ENCODE data around the gene MED13. TPM values are rescaled to one million over a fixed set of nuclear protein-coding genes. Genes with fewer than 3 reads are reported as not detected.

The MED13 gene
- total RNA-seq, 4 donors from 2014 or later, result 24.3 to 69.0 (median 51.0) TPM

- intact Hi-C loops (cut with DNase I), result no loop called here
- no peak overlapping the region for H3K4me3 ChIP-seq
- DNase-seq, result no peak
- H3K9me3 ChIP-seq, result no peaks in the 10 kb centered on the region
- no peaks in the 10 kb centered on the region for H3K36me3 ChIP-seq
- H3K4me1 ChIP-seq, result no peaks in the 10 kb centered on the region
- peaks cover 0 to 7% (median 0%) of the 10 kb centered on the region in 4 donors for H3K27me3 ChIP-seq
- no peak for TF ChIP-seq POLR2A (IDR thresholded peaks at IDR 0.05)
- TF ChIP-seq, protein P1, sequence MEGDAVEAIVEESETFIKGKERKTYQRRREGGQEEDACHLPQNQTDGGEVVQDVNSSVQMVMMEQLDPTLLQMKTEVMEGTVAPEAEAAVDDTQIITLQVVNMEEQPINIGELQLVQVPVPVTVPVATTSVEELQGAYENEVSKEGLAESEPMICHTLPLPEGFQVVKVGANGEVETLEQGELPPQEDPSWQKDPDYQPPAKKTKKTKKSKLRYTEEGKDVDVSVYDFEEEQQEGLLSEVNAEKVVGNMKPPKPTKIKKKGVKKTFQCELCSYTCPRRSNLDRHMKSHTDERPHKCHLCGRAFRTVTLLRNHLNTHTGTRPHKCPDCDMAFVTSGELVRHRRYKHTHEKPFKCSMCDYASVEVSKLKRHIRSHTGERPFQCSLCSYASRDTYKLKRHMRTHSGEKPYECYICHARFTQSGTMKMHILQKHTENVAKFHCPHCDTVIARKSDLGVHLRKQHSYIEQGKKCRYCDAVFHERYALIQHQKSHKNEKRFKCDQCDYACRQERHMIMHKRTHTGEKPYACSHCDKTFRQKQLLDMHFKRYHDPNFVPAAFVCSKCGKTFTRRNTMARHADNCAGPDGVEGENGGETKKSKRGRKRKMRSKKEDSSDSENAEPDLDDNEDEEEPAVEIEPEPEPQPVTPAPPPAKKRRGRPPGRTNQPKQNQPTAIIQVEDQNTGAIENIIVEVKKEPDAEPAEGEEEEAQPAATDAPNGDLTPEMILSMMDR (IDR thresholded peaks at IDR 0.05), result no peak
- no peak overlapping the region for H3K27ac ChIP-seq
Measured at GRCh38 chr17:62101090-62101489, 36.0 kb upstream of the MED13 start.

GRCh38 chr17:62100055-62100454 lies 35.0 kb upstream of the MED13 start:
- Histone ChIP-seq H3K9me3 (no peaks in the 10 kb centered on the region), H3K4me3 (no peak overlapping the region), H3K4me1 (no peaks in the 10 kb centered on the region), H3K36me3 (no peaks in the 10 kb centered on the region), H3K27ac (no peak overlapping the region), H3K27me3 (no peaks in the 10 kb centered on the region)
- 82 to 100% methylated on average over 1 of the region's 1 CpG for WGBS, 2 donors
- intact Hi-C loops (cut with DNase I), result no loop called here
- DNase-seq, result no peak
- TF ChIP-seq, protein P1 (IDR thresholded peaks at IDR 0.05), result no peak
- TF ChIP-seq POLR2A (IDR thresholded peaks at IDR 0.05), result no peak

DNA sequence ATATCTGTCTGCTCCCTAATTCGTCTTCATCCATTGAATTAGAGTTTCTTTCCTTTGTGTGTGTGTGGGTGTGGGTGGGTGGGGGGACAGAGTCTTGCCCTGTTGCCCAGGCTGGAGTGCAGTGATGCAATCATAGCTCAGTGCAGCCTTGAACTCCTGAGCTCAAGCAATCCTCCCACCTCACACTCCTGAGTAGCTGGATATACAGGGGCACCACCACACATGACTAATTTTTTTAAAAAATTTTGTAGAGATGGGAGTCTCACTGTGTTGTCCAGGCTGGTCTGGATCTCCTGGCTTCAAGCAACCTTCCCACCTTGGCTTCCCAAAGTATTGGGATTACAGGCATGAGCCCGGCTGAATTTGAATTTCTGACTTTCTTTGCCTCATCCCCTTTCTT lies 34.5 kb upstream of the MED13 start:
- H3K4me3 ChIP-seq, result no peak overlapping the region
- no peak overlapping the region for H3K27ac ChIP-seq
- peaks cover 0 to 2% (median 0%) of the 10 kb centered on the region in 3 donors for H3K4me1 ChIP-seq
- TF ChIP-seq, protein P1 (IDR thresholded peaks at IDR 0.05), result no peak
- TF ChIP-seq POLR2A (IDR thresholded peaks at IDR 0.05), result no peak
- 80% methylated on average over 2 of the region's 2 CpGs for WGBS, 2 donors
- H3K27me3 ChIP-seq, result no peaks in the 10 kb centered on the region
- no peaks in the 10 kb centered on the region for H3K36me3 ChIP-seq
- no peaks in the 10 kb centered on the region for H3K9me3 ChIP-seq
- DNase-seq, result no peak
- intact Hi-C loops (cut with DNase I), result no loop called here

DNA sequence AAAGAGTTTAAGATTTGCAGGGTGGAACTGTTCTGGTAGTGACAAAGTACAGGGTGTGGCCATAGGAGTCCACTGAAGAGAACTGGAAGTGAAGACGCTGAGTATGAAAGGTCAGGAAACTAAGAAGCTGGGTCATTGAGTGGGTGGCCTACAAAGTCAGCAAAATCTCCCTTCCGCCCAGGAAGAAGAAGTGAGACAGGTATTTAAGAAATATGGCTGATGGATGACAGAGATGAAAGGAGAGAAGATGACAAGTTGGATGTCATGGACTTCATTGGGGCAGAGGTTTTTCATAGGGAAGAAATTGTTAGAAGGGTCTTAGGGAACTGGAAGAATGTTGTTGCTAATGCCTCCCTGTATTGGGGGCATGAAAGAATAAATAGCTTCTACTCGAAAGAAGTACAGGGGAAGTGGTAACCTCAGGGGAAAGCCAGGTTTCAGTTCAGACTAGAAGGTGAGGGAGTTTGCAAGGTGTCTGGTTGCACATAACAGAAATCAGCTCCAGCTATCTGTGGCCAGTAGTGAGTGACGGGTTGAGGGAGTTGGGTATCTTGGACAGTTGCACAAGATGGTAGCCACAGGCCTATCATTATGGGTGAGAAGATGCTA lies 33.6 kb upstream of the MED13 start:
- no peak overlapping the region for H3K4me3 ChIP-seq
- H3K4me1 ChIP-seq, result peaks cover 0 to 10% (median 3%) of the 10 kb centered on the region in 3 donors
- 69 to 90% methylated on average over 4 of the region's 4 CpGs for WGBS, 2 donors
- intact Hi-C loops (cut with DNase I), result no loop called here
- no peaks in the 10 kb centered on the region for H3K36me3 ChIP-seq
- no peak overlapping the region for H3K27ac ChIP-seq
- H3K27me3 ChIP-seq, result no peaks in the 10 kb centered on the region
- DNase-seq, result no peak
- TF ChIP-seq, protein P1 (IDR thresholded peaks at IDR 0.05), result no peak
- no peak for TF ChIP-seq POLR2A (IDR thresholded peaks at IDR 0.05)
- H3K9me3 ChIP-seq, result no peaks in the 10 kb centered on the region

DNA sequence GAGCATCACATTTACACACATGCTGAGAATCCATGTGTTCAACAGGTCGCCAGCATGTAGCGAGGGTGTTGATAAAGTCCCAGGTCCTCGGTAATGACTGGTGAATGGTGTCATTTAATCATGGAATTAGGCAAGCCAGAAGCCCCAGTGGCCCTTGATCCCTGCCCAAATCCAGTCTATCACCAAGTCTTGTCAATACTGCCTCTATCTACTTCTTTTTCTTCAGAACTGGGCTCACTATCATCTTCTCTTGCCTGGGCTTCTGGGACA lies 31.3 kb upstream of the MED13 start:
- Histone ChIP-seq H3K9me3 (no peaks in the 10 kb centered on the region), H3K36me3 (no peaks in the 10 kb centered on the region), H3K4me1 (peaks cover 0 to 19% (median 10%) of the 10 kb centered on the region in 3 donors), H3K4me3 (no peak overlapping the region), H3K27me3 (no peaks in the 10 kb centered on the region), H3K27ac (no peak overlapping the region)
- TF ChIP-seq POLR2A (IDR thresholded peaks at IDR 0.05), result no peak
- TF ChIP-seq, protein P1 (IDR thresholded peaks at IDR 0.05), result no peak
- intact Hi-C loops (cut with DNase I), result no loop called here
- WGBS, 2 donors, result 94 to 95% methylated on average over 3 of the region's 3 CpGs
- DNase-seq, result no peak

Measured in esophagus squamous epithelium (tissue), 5 donors.